WTC11 (cell line): ENCODE data around the gene DUSP18. TPM values are rescaled to one million over a fixed set of nuclear protein-coding genes. Genes with fewer than 3 reads are reported as not detected.
A peak's percentile ranks its signal among the peaks of the same experiment; 100 is the strongest.
"Not testable (repeated sequence)": the region's sequence is repeated elsewhere in the genome, so short reads cannot be mapped to it uniquely, and the experiment has no call there.

ENCODE experiments used
- ATAC-seq: fragments of 200-7000 bp; cut with Tn5 transposase; 2 replicates; pipeline ENCODE4 v1.10.0; 2021; ENCODE audit warnings: mild to moderate bottlenecking, moderate library complexity
- CTCF ChIA-PET: fragments of 300-600 bp; sonication (Branson Sonifier 250); formaldehyde crosslinking; loops from one replicate; lab custom pipeline; 2021; ENCODE audit warnings: antibody characterized with exemption; lab: Charles Lee
- POLR2A ChIA-PET: fragments of 350-600 bp; sonication (Branson Sonifier 250); formaldehyde crosslinking; loops from one replicate; lab custom pipeline; 2021; ENCODE audit warnings: antibody characterized with exemption; lab: Charles Lee
- DNase-seq: peaks from one replicate; pipeline ENCODE4 v3.0.0; 2021; ENCODE audit warnings: low spot score
- H3K27ac Mint-ChIP-seq: 2 replicates; pipeline ENCODE4 v1.8.0; 2021; ENCODE audit warnings: mixed read lengths
- H3K27me3 Mint-ChIP-seq: 2 replicates; pipeline ENCODE4 v1.8.0; 2021; ENCODE audit warnings: low read depth, mild to moderate bottlenecking, moderate library complexity, mixed read lengths
- H3K36me3 Mint-ChIP-seq: 2 replicates; pipeline ENCODE4 v1.8.0; 2021; ENCODE audit warnings: mixed read lengths
- H3K4me1 Mint-ChIP-seq: 2 replicates; pipeline ENCODE4 v1.8.0; 2022; ENCODE audit warnings: mixed read lengths
- H3K4me3 Mint-ChIP-seq: 2 replicates; pipeline ENCODE4 v1.8.0; 2021; ENCODE audit warnings: mild to moderate bottlenecking, moderate library complexity, mixed read lengths
- H3K9me3 Mint-ChIP-seq: 2 replicates; pipeline ENCODE4 v1.8.0; 2021; ENCODE audit warnings: mixed read lengths
- ELF4 ChIP-seq: sonication (generic); formaldehyde crosslinking; IDR thresholded peaks from 2 replicates; pipeline ENCODE4 v1.8.1; 2022; ENCODE audit warnings: low read depth, mild to moderate bottlenecking, moderate library complexity, missing genetic modification reagents
- ERG ChIP-seq: fragments of 250-450 bp; sonication (Bioruptor Pico); IDR thresholded peaks from 2 replicates; pipeline ENCODE4 v1.8.0; 2021; ENCODE audit warnings: mild to moderate bottlenecking
- FOXJ3 ChIP-seq: sonication (generic); formaldehyde crosslinking; IDR thresholded peaks from 2 replicates; pipeline ENCODE4 v1.9.0; 2021; ENCODE audit warnings: missing genetic modification reagents, mild to moderate bottlenecking, borderline replicate concordance
- GTF2I ChIP-seq: fragments of 250-450 bp; sonication (Bioruptor Pico); conservative IDR thresholded peaks from 2 replicates; pipeline ENCODE4 v1.4.0; 2021; ENCODE audit warnings: mild to moderate bottlenecking
- NR3C1 ChIP-seq: sonication (generic); formaldehyde crosslinking; conservative IDR thresholded peaks from 2 replicates; pipeline ENCODE4 v1.8.1; 2023; ENCODE audit warnings: low read depth, mild to moderate bottlenecking, missing genetic modification reagents
- ZNF121 ChIP-seq: sonication (generic); formaldehyde crosslinking; IDR thresholded peaks from 2 replicates; pipeline ENCODE4 v1.8.0; 2023; ENCODE audit warnings: missing genetic modification reagents
- ZNF281 ChIP-seq: sonication (generic); formaldehyde crosslinking; IDR thresholded peaks from 2 replicates; pipeline ENCODE4 v1.8.0; 2023; ENCODE audit warnings: mild to moderate bottlenecking, missing genetic modification reagents
- total RNA-seq: library from RNA; stranded (reverse); gene quantifications from 3 replicates; pipeline ENCODE4 v1.2.3, GENCODE V29; 2021
- TF ChIP-seq, protein P1 (sequence below): sonication (generic); formaldehyde crosslinking; IDR thresholded peaks from 2 replicates; pipeline ENCODE4 v1.8.1; 2022; ENCODE audit warnings: low read depth, mild to moderate bottlenecking, moderate library complexity, missing genetic modification reagents, borderline replicate concordance
- TF ChIP-seq, protein P2 (sequence below): sonication (generic); formaldehyde crosslinking; IDR thresholded peaks from 2 replicates; pipeline ENCODE4 v1.8.1; 2023; ENCODE audit warnings: mild to moderate bottlenecking, missing genetic modification reagents
- TF ChIP-seq, protein P3 (sequence below): sonication (generic); formaldehyde crosslinking; IDR thresholded peaks from 2 replicates; pipeline ENCODE4 v1.8.1; 2022; ENCODE audit warnings: low read depth, missing genetic modification reagents, borderline replicate concordance

Gene DUSP18
- total RNA-seq, 1 experiment from 2014 or later, result 4.3 TPM

- TF ChIP-seq, protein P1, sequence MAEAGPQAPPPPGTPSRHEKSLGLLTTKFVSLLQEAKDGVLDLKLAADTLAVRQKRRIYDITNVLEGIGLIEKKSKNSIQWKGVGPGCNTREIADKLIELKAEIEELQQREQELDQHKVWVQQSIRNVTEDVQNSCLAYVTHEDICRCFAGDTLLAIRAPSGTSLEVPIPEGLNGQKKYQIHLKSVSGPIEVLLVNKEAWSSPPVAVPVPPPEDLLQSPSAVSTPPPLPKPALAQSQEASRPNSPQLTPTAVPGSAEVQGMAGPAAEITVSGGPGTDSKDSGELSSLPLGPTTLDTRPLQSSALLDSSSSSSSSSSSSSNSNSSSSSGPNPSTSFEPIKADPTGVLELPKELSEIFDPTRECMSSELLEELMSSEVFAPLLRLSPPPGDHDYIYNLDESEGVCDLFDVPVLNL, result no peak
- no peak for TF ChIP-seq ZNF281 (CRISPR knock-in tag)
- no peak for TF ChIP-seq FOXJ3 (CRISPR knock-in tag)
- no peak for TF ChIP-seq GTF2I (CRISPR knock-in tag)
- TF ChIP-seq, protein P2, sequence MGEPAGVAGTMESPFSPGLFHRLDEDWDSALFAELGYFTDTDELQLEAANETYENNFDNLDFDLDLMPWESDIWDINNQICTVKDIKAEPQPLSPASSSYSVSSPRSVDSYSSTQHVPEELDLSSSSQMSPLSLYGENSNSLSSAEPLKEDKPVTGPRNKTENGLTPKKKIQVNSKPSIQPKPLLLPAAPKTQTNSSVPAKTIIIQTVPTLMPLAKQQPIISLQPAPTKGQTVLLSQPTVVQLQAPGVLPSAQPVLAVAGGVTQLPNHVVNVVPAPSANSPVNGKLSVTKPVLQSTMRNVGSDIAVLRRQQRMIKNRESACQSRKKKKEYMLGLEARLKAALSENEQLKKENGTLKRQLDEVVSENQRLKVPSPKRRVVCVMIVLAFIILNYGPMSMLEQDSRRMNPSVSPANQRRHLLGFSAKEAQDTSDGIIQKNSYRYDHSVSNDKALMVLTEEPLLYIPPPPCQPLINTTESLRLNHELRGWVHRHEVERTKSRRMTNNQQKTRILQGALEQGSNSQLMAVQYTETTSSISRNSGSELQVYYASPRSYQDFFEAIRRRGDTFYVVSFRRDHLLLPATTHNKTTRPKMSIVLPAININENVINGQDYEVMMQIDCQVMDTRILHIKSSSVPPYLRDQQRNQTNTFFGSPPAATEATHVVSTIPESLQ (CRISPR knock-in tag), result no peak
- TF ChIP-seq ELF4 (CRISPR knock-in tag), result no peak
- no peak for TF ChIP-seq NR3C1 (CRISPR knock-in tag)
Observed at GRCh38 chr22:30712094-30712493, 44.4 kb upstream of the DUSP18 start (continued).

- H3K4me3 Mint-ChIP-seq, DNase-seq, H3K27ac Mint-ChIP-seq, POLR2A ChIA-PET, H3K27me3 Mint-ChIP-seq, CTCF ChIA-PET, H3K36me3 Mint-ChIP-seq, ATAC-seq, H3K9me3 Mint-ChIP-seq: not testable (repeated sequence)
- H3K4me1 Mint-ChIP-seq, result peaks cover 15% of the 10 kb centered on the region
Observed at GRCh38 chr22:30709980-30710379, 42.3 kb upstream of the DUSP18 start.

- TF ChIP-seq ERG (CRISPR knock-in tag) (no peak), ZNF121 (CRISPR knock-in tag) (0 out of 2 replicates have a peak, but pooled peaks have one; percentile 29)
- TF ChIP-seq, protein P3, sequence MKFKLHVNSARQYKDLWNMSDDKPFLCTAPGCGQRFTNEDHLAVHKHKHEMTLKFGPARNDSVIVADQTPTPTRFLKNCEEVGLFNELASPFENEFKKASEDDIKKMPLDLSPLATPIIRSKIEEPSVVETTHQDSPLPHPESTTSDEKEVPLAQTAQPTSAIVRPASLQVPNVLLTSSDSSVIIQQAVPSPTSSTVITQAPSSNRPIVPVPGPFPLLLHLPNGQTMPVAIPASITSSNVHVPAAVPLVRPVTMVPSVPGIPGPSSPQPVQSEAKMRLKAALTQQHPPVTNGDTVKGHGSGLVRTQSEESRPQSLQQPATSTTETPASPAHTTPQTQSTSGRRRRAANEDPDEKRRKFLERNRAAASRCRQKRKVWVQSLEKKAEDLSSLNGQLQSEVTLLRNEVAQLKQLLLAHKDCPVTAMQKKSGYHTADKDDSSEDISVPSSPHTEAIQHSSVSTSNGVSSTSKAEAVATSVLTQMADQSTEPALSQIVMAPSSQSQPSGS (CRISPR knock-in tag), result no peak
- Mint-ChIP-seq H3K36me3 (peaks cover 3% of the 10 kb centered on the region; the same call in 1 of the 2 replicates), H3K9me3 (peaks cover 4% of the 10 kb centered on the region), H3K4me3 (no peak overlapping the region), H3K4me1 (peaks cover 15% of the 10 kb centered on the region), H3K27me3 (no peaks in the 10 kb centered on the region), H3K27ac (peak overlapping the region; percentile 5; the same call in 1 of the 2 replicates)
- ChIA-PET CTCF (interaction anchor here (0.9 to 2.4 kb wide), 3 partner anchors 25 to 49 kb away, joined by 3 to 10 read pairs (median 4); partner anchors contain the start of gene DUSP18), POLR2A (no interaction called here)
- peak; percentile 46; the same call in 1 of the 2 replicates for ATAC-seq
- DNase-seq, result no peak
Observed at GRCh38 chr22:30705710-30706651, 38.3 kb upstream of the DUSP18 start.
